LHCN-M2 (cell line): ENCODE data around the gene LMOD2. TPM values are rescaled to one million over a fixed set of nuclear protein-coding genes. Genes with fewer than 3 reads are reported as not detected.

ENCODE experiments used
- DNase-seq: peaks from one replicate; pipeline ENCODE4 v3.0.0-alpha.2; 2012; ENCODE audit warnings: low read depth
- total RNA-seq: library from RNA; depleted of rRNA; stranded (reverse); fragments of >200 nt; gene quantifications from 2 replicates; pipeline ENCODE4 v1.2.3, GENCODE V29; 2014

Gene LMOD2
- total RNA-seq, 1 experiment from 2014 or later = not detected

GRCh38 chr7:123639631-123640030, 16.0 kb upstream of the LMOD2 start:
- peak; percentile 72 for DNase-seq

- no peak for DNase-seq
Measured at GRCh38 chr7:123640583-123640982, 15.1 kb upstream of the LMOD2 start.

DNA sequence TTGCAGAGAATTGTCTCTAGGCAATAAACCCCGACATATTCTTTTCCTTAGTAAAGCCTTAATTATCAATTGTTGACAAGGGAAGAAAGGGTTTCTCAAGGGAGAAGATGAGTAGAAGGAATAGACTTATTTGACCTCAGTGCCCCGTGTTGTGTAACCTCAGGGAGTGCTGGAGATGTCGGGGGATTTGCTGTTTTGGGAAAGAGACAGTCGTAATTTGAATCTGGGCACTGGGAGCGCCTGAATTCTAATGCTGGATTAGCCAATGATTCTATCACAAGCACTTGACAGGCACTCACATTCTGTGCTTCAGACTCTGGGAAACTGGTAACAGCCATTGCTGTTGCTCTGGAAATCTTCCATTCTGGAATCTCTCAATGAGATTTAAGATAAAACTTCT, 13.8 kb upstream of the LMOD2 start:
- DNase-seq = no peak

DNA sequence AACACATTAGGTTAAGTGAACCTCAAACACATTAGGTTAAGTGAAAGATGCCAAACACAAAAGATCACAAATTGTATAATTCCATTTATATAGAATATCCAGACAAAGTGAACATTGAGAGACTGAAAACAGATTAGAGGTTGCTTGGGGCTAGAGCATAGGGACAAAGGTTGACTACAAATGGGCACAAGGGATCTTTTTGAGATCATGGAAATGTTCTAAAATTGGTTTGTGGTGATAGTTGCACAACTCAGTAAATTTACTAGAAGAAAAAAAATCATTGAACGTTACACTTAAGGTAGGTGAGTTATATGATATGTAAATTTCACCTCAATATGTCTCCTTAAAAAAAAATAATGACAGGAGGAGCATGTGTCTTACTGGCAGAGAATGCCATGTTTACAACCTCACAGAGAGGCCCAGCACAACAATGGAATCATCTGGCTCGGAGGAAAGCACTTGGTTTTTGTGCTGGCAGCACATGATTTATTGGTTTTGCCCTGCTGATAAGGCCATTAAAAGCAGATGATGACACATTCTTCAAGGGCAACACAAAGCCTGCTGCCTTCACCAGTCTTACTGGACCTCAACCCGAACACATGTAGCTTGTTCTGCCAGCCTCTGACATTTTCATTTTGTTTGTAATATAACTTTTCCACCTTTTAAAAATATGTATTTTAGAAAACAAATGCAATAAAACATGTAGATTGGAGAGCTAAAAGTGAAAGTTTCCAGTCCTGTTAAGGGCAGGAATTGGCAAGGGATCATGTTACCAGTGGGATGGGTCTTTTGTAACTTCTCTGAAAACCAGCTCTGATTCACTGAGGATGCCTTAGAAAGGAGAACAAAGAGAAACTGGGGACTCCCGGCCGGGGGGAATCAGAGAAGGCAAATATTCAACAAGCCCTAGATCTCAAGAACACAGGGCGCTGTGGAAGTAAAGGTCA, 11.9 kb upstream of the LMOD2 start:
- peak; percentile 91 for DNase-seq

- DNase-seq = peak; percentile 79
Measured at GRCh38 chr7:123645516-123645915, 10.2 kb upstream of the LMOD2 start.

GRCh38 chr7:123647106-123647730, 8.4 kb upstream of the LMOD2 start:
- peak; percentile 49 for DNase-seq

DNA sequence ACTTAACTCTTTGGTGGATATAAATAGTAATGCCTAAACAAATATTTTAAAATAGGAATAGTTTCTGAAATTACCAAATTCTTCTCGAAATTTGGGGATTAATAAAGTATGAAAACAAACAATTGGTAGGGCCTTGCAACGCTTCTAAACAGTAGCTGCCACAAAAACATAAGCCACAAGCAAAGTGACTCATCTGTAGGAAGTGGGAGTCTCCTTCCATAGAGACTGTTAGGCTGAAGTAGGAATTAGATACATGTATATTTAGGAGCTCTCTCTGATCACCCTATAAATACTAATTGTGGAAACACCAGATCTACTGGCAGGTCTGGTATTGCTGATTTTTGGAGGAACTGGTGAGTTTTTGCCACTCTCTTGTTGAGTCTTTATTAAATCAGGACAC, 5.7 kb upstream of the LMOD2 start:
- peak; percentile 70 for DNase-seq

DNA sequence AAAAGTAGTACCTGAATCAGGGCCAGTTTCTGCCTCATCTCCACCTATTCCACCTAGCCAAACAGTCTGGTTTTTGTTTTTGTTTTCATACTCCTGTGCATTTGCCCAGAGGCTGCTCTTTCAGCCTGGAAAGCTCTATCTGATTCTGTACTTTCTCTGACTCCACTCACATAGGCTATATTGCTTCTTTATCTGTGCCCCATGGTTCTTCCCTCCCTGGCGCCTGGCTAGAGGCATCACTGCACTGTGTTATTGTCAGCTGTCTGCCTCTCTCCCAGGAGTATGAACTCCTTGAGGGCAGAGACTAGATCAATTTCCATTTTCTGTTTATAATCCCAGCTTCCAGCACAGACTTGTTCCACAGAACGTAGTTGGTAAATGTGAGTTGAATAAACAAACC, 5.1 kb upstream of the LMOD2 start:
- DNase-seq = no peak

DNA sequence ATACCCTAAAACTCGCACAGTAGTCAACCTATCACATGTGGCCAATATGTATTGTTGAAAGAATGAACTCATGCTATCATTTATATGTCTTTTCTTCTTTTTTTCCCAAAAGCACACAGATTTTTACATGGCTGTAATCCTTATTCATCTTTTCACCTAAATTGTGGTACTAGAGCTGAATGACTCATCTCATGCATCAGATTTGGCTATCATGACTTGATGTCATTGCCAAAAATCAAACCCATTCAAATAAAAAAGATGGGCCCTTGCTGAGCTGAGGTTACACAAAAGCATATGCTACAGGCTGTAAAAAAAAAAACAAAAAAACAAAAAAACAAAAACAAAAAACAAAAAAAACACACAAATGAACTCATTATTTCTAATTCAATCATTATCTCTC, 3.3 kb upstream of the LMOD2 start:
- no peak for DNase-seq

DNA sequence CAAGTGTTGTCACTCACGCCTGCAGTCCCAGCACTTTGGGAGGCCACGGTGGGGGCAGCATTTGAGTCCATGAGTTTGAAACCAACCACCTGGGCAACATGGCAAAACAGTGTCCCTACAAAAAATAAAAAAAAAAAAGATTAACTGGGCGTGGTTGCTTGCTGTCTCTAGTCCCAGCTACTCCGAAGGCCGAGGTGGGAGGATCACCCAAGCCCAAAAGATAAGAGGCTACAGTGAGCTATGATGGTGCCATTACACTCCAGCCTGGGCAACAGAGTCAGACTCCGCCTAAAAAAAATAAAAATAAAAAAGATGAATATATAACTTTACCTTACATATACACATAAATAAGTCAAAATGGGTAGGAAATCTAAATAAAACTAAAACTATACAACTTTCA, 2.5 kb upstream of the LMOD2 start:
- DNase-seq = no peak

- DNase-seq = no peak
Measured at GRCh38 chr7:123656544-123657303, 1.1 kb downstream of the LMOD2 start.

GRCh38 chr7:123657304-123657685, 1.6 kb downstream of the LMOD2 start:
- no peak for DNase-seq

- no peak for DNase-seq
Measured at GRCh38 chr7:123658023-123658422, 2.4 kb downstream of the LMOD2 start.

- DNase-seq = no peak
Measured at GRCh38 chr7:123660514-123661354, 5.1 kb downstream of the LMOD2 start.

DNA sequence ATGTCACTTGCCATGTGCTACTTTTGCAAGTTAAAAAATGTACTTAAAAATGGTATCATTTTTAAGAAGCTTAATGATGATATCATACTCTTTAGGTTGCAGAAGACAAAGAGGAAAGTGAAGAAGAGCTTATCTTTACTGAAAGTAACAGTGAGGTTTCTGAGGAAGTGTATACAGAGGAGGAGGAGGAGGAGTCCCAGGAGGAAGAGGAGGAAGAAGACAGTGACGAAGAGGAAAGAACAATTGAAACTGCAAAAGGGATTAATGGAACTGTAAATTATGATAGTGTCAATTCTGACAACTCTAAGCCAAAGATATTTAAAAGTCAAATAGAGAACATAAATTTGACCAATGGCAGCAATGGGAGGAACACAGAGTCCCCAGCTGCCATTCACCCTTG, 6.1 kb downstream of the LMOD2 start:
- DNase-seq = no peak

DNA sequence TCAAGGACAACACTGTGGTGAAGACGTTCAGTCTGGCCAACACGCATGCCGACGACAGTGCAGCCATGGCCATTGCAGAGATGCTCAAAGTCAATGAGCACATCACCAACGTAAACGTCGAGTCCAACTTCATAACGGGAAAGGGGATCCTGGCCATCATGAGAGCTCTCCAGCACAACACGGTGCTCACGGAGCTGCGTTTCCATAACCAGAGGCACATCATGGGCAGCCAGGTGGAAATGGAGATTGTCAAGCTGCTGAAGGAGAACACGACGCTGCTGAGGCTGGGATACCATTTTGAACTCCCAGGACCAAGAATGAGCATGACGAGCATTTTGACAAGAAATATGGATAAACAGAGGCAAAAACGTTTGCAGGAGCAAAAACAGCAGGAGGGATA, 6.6 kb downstream of the LMOD2 start:
- DNase-seq = no peak

- no peak for DNase-seq
Measured at GRCh38 chr7:123662755-123663154, 7.1 kb downstream of the LMOD2 start.

- no peak for DNase-seq
Measured at GRCh38 chr7:123663200-123663599, 7.5 kb downstream of the LMOD2 start.

DNA sequence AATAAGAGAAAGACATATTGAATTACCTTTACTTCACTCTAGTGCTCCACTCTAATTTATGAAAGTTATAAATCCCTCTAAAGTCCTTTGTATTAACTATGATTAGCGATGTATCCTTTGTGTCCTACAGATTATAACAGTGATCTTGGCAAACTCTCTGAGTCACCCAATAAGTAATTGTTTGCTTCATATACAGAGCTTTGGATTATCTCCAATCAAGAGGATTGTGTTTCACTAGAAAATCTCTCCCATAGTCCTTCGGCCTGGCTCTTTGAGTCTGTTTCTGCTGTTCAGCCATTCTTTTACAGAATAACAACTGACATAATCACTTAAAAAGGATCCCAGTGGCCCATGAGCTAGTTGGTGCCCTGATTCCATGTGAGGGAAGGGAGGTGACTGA, 9.5 kb downstream of the LMOD2 start:
- DNase-seq = no peak

DNA sequence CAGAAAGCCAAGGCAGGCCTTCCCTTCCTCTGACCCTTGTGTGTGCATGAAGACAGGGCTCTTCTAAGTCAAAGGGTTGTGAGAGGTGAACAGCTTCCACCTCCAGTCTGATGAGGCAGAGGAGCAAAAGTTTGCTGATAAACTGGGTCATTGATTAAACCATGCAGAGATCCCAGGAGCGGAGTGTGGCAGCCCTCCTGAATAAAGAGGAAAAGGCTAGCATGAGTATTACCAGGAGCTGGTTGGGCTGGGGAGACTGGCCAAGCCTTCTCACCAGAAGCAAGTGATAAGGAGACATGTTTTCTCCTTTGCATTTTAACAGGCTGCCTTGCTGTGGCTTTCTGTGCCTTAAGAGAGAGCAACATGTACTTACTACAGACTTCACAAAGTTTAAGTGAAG, 10.2 kb downstream of the LMOD2 start:
- no peak for DNase-seq

DNA sequence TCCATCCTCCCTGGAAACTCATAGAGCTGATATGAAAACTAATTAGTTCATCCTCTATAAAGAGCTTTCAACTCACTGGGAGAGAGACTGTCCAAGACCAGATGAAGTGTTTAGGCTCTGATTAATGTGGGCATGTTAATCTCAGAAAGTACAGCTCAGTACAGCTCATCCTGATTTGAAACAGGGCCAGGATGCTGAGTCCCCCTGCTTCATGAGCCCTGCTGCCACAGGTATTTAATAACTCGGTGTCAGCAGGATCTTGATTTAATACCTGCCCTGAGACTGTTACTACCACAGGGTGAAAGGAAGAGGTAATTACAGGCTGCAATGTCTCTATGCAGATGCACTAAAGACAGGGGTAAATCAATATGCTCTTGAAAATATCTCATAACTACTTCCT, 10.8 kb downstream of the LMOD2 start:
- no peak for DNase-seq
